Retinal pigment epithelial cell (primary cell): ENCODE measurements around the gene MIB2.

Source experiments
- DNase-seq: peaks from one replicate; pipeline ENCODE4 v3.0.0-alpha.2; 2010; ENCODE audit warnings: low read depth
- H3K4me3 ChIP-seq: 2 replicates; pipeline ENCODE4 v1.5.1; 2011; ENCODE audit warnings: mild to moderate bottlenecking, low read length, control low read depth, moderate library complexity
- TF ChIP-seq, protein P1 (sequence below): conservative IDR thresholded peaks from 2 replicates; pipeline ENCODE4 v1.5.1; 2011; ENCODE audit warnings: low read depth, low read length, control low read depth, inconsistent platforms

Gene MIB2

DNA sequence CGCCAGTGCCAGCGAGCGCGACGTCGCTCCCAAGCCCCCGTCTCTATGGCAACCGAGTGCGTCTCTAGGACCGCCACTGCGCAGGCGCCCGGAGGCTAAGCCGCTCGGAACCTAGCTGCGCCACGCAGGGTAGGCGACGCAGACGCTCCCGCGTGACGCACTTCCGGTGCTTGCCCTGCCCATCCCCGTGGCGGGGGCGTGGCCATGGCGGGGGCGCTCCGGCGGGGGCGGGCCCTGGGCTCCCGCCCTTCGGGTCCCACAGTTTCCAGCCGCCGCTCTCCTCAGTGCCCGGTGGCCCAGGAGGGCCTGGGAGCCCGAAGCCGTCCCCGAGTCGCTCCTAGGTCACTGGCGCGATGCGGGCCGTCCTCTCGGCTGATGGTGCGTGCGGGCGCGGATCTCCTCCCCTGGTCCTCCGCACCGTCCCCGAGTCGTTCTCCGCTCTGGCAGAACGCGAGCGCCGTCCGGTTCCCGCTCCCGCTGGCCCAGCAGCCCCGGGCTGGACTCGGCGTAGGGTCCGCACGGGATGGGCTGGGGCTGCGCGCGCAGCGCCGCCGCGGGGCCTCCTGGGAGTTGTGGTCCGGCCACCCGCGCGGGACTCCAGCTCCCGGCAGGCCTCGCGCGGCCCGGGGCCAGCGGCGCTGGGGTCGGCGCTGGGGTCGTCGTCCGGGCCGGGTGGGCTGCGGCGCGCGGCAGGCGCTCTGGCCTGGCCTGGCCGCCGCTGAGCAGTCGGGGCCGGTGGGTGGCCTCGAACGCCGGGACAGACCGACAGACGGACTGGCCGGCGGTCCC is at the start of gene MIB2:
MIB2 (plus strand) TSS at position 245 of the 789 bp plus-strand sequence. CDS start 7,953 bp downstream, outside the sequence.
- TF ChIP-seq, protein P1, sequence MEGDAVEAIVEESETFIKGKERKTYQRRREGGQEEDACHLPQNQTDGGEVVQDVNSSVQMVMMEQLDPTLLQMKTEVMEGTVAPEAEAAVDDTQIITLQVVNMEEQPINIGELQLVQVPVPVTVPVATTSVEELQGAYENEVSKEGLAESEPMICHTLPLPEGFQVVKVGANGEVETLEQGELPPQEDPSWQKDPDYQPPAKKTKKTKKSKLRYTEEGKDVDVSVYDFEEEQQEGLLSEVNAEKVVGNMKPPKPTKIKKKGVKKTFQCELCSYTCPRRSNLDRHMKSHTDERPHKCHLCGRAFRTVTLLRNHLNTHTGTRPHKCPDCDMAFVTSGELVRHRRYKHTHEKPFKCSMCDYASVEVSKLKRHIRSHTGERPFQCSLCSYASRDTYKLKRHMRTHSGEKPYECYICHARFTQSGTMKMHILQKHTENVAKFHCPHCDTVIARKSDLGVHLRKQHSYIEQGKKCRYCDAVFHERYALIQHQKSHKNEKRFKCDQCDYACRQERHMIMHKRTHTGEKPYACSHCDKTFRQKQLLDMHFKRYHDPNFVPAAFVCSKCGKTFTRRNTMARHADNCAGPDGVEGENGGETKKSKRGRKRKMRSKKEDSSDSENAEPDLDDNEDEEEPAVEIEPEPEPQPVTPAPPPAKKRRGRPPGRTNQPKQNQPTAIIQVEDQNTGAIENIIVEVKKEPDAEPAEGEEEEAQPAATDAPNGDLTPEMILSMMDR, result no peak
- peak within 1 kb of the TSS; percentile 85 for H3K4me3 ChIP-seq
- peak; percentile 86 for DNase-seq

DNA sequence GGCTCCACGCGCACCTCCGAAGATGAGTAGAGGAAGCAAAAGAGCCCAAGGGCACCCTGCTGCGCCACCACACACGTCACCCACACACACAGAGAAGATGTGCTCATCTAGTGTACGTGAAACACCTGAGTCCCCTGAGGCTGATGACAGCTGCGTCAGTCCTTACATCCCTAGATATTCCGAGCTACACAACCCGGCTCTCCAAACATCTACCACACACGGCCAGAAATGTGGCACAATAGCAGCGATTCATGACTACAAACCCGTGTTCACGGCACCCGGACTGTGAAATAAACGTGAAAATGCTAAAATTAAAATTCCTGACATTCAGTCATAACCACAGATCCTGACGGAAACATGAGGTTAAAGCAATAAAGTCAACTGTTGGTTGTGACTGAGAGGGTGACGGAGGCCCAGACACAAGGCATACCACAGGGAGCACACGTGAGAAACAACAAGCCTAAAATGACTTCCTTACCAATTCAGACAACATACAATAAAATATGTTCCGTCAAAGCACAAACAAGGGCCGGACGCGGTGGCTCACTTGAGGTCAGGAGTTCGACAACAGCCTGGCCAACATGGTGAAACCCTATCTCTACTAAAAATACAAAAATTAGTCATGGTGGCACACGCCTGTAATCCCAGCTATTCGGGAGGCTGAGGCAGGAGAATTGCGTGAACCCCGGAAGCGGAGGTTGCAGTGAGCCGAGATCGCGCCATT is 48.0 kb upstream of the MIB2 start:
- no peak overlapping the region for H3K4me3 ChIP-seq
- TF ChIP-seq, protein P1, result no peak
- no peak for DNase-seq

DNA sequence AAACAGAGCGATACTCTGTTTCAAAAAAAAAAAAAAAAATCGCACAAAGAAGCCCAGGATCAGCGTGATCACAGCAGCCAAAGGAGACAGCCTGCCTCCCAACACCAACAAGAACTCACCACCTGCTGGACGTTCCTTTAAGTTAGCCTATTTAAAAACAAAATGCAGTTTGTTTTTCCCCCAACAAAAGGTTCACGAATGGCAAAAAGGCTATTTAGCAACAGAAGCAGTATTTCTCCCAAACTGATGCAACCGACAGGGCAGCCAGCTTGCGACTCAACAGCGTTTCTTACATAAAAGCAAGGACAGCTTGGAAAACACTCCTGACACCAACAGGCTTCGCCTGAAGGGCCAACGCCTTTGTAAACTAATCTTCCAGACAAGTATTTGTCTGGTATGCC is 47.4 kb upstream of the MIB2 start:
- no peak overlapping the region for H3K4me3 ChIP-seq
- no peak for DNase-seq
- TF ChIP-seq, protein P1, result no peak

DNA sequence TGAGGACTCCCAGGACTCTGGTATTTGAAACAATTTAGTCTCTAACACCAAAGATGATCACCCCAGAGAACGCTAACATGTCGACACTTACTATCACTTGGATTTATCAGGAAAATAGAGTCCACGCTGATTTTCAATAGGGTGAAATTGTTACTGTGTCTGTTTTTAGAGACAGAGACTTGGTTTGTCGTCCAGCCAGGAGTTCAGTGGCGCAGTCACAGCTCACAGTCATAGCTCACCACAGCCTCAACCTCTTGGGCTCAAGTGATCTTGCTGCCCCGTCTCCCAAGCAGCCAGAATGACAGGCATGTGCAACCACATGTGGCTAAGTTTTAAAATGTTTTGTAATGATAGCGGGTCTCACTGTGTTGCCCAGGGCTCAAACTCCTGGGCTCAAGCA is 46.0 kb upstream of the MIB2 start:
- DNase-seq, result no peak
- TF ChIP-seq, protein P1, result no peak
- H3K4me3 ChIP-seq, result no peak overlapping the region

DNA sequence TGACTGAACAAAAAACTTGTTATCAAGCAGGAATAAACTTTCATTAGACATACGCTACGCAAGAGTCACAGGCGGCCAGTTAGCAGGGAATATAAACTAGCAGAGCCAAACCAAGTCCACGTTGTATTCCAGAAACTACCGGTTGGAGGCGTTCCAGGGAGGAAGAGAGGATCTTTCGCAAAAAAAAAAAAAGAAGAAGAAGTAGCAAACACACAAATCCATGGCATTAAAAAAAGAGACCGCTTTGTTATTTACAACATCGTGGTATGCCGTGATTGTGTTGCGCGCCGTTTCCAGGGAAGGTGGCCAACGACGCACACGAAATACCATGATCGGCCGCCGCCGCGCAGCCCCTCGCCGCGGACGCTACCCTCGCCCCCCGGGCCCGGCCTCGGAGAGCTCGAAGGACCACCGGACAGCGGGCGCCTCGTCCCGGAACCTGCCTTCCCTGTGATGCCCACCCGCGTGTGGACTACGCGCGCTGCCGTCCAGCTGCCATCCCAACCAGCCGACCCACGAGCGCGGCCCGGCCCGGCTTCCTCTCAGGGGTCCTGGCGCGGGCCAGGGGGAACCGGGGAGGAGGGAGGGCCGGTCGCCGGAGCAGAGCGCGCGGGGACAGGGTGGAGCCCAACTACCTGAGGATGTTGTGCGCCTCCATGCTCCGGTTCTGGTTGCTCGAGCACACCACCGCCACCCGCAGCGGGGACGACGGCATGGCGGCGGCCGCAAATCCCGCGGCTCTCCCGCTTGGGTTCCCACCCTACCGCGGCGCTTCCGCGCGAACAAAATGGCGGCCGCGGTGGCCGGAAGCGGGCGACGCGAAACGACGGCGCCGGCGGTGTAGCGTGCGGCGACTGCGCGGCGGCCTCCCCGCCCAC is 41.2 kb upstream of the MIB2 start:
- TF ChIP-seq, protein P1, result peak; percentile 47
- H3K4me3 ChIP-seq, result peak overlapping the region; percentile 79
- DNase-seq, result no peak

DNA sequence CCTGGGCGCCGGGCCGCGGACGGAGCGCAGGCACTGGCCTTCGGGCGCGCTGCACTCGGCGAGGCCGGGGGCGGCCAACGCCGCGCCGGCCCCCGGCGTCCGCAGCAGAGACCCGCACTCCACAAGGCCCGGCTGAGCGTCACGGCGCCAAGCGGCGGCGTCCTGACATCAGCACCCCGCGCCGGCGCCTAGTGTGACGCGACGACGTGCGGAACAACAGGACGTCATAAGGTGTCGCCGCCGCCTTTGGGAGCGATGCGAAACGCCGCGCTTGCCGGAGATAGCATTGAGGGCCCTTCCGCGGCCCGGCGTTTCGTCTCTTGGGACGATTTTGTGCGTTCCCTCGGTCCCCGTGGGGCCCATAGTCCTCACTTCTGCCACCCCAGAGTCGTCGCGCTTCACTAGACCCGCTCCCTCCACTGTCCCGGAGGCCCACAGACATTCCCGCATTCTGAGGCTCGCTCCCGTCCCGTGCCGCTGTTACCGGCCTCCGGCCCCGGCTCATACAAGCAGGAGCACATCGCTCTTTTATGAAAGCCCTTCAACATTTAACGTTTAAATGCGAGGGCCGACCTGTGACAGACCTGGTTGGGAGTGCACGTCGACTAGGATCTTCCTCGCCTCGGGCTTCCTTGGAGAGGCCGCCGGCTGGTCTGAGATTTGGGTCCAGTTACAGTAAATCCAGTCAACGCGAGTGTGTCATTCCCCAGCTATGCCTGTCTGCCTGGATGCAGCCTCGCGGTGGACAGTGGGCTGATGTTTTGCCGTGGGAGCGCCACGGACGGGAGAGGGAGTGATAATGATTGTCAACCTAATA is 40.4 kb upstream of the MIB2 start, which contains the start of gene SSU72:
SSU72 (minus strand) TSS at position 143 of the 817 bp plus-strand sequence. CDS start 306 bp downstream, outside the sequence.
- TF ChIP-seq, protein P1, result no peak
- H3K4me3 ChIP-seq, result peak within 1 kb of the TSS; percentile 79
- peak; percentile 57 for DNase-seq
